ENCODE data around the gene DLL4.

DLL4 gene

GRCh38 chr15:40932649-40933516 lies 3.7 kb downstream of the DLL4 start:
- no peak for TF ChIP-seq CTCF (IDR thresholded peaks at IDR 0.05; ENCODE audit: unreplicated experiment in 3 of 3)
- Mint-ChIP-seq H3K9me3 (no peaks in the 10 kb centered on the region), H3K4me3 (peak overlapping the region; percentile 83 to 88 (median 86)), H3K27ac (no peak overlapping the region), H3K27me3 (ENCODE audit: low read depth) (peaks cover 74% of the 10 kb centered on the region), H3K36me3 (ENCODE audit: low read depth) (no peaks in the 10 kb centered on the region), H3K4me1 (peaks cover 31% of the 10 kb centered on the region)

GRCh38 chr15:40933517-40933902 lies 4.4 kb downstream of the DLL4 start:
- no peak for TF ChIP-seq CTCF (IDR thresholded peaks at IDR 0.05; ENCODE audit: unreplicated experiment in 3 of 3)
- Mint-ChIP-seq H3K4me3 (peak overlapping the region in 2 of 3 experiments; percentile 20 to 31), H3K36me3 (ENCODE audit: low read depth) (no peaks in the 10 kb centered on the region), H3K4me1 (peaks cover 31% of the 10 kb centered on the region), H3K27ac (no peak overlapping the region), H3K9me3 (no peaks in the 10 kb centered on the region), H3K27me3 (ENCODE audit: low read depth) (peaks cover 72% of the 10 kb centered on the region)

GRCh38 chr15:40934457-40934856 lies 5.3 kb downstream of the DLL4 start:
- H3K9me3 Mint-ChIP-seq: no peaks in the 10 kb centered on the region
- no peaks in the 10 kb centered on the region for H3K36me3 Mint-ChIP-seq (ENCODE audit: low read depth)
- H3K4me3 Mint-ChIP-seq: no peak overlapping the region
- H3K27me3 Mint-ChIP-seq (ENCODE audit: low read depth): peaks cover 68% of the 10 kb centered on the region
- H3K4me1 Mint-ChIP-seq: peaks cover 27% of the 10 kb centered on the region
- TF ChIP-seq CTCF (IDR thresholded peaks at IDR 0.05; ENCODE audit: unreplicated experiment in 3 of 3): no peak
- H3K27ac Mint-ChIP-seq: no peak overlapping the region

- H3K4me3 Mint-ChIP-seq: no peak overlapping the region
- H3K4me1 Mint-ChIP-seq: peaks cover 19% of the 10 kb centered on the region
- no peak for TF ChIP-seq CTCF (IDR thresholded peaks at IDR 0.05; ENCODE audit: unreplicated experiment in 3 of 3)
- H3K9me3 Mint-ChIP-seq: no peaks in the 10 kb centered on the region
- H3K27me3 Mint-ChIP-seq (ENCODE audit: low read depth): peaks cover 54% of the 10 kb centered on the region
- H3K27ac Mint-ChIP-seq: no peak overlapping the region
- no peaks in the 10 kb centered on the region for H3K36me3 Mint-ChIP-seq (ENCODE audit: low read depth)
These were observed 7.1 kb downstream of the DLL4 start for GRCh38 chr15:40936234-40936708.

GRCh38 chr15:40936709-40937666 lies 7.8 kb downstream of the DLL4 start:
- Mint-ChIP-seq H3K36me3 (ENCODE audit: low read depth) (no peaks in the 10 kb centered on the region), H3K4me1 (peaks cover 11% of the 10 kb centered on the region), H3K27ac (peak overlapping the region in 1 of 3 experiments; percentile 10), H3K27me3 (ENCODE audit: low read depth) (peaks cover 47% of the 10 kb centered on the region), H3K9me3 (no peaks in the 10 kb centered on the region), H3K4me3 (no peak overlapping the region)
- TF ChIP-seq CTCF (IDR thresholded peaks at IDR 0.05; ENCODE audit: unreplicated experiment in 3 of 3): peak in 1 of 3 experiments; percentile 20

Data from nephron (organoid).